ENCODE data around the gene CANT1. TPM values are rescaled to one million over a fixed set of nuclear protein-coding genes. Genes with fewer than 3 reads are reported as not detected.

The CANT1 gene
- total and polyA plus RNA-seq, 2 of the 13 experiments (the other 11 are each of a cell fraction or from before 2014, with no cell fraction given) = 34.1 to 42.1 TPM

DNA sequence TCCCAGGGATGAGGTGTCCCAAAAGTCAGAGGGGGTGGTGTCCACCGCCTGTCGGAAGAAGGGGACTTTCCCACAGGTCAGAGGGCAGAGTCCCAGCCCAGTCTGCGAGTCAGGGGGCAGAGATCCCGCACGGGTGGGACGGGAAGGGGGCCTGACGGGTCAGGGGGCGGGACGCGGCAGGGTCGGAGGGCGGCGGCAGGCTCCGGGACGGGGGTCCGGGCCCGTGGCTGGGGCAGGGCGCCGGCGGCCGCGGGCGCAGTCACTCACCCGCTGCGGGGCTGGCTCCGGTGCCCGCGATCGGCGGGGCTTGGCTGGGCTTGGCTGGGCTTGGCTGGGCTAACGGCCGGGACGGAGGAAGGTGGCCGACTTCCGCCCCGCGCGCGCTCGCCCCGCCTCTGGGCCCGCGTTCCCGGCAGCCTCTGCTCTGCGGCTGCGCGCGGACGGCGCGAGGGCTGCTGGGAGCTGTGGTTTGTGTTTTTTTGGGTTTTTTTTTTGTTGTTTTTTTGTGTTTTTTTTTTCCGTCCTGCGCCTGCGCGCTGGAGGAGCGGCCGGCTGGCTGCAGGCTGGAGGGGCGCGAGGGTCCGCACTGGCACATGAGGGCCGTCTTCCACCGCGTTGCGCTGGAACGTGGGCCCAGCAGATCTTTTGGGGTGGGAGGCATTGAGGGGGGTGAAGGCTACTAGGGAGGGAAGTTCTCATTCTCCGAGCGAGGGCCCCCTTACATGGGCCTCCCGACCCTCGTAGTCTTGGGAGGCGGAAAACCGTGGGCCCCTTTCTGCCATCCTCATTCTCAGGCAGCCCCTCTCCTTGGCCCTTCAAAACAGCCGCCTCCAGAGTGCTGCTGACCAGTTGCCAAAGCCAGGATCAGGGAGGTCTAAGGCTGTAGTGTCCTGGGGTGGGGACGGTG lies at the start of gene CANT1 (continued):
- peak; percentile 84 for TF ChIP-seq MXD3 (CRISPR knock-in tag; IDR thresholded peaks at IDR 0.05)
- peak; percentile 62 for TF ChIP-seq SALL1 (CRISPR knock-in tag; IDR thresholded peaks at IDR 0.05)
- TF ChIP-seq ZNF513 (CRISPR knock-in tag; conservative IDR thresholded peaks at IDR 0.05) = no peak
- TF ChIP-seq ZBTB3 (CRISPR knock-in tag; IDR thresholded peaks at IDR 0.05; ENCODE audit: borderline replicate concordance, low read depth) = no peak
- 0 out of 2 replicates have a peak, but pooled peaks have one; percentile 18 for TF ChIP-seq BRD4 (CRISPR knock-in tag; IDR thresholded peaks at IDR 0.05)
- no peak for TF ChIP-seq MIER3 (CRISPR knock-in tag; IDR thresholded peaks at IDR 0.05; ENCODE audit: borderline replicate concordance)
- no peak for TF ChIP-seq ZNF672 (CRISPR knock-in tag; IDR thresholded peaks at IDR 0.05)
- 0 out of 2 replicates have a peak, but pooled peaks have one; percentile 14 for TF ChIP-seq CREB1 (IDR thresholded peaks at IDR 0.05)
- TF ChIP-seq CREB1 (CRISPR knock-in tag; IDR thresholded peaks at IDR 0.05) = no peak
- TF ChIP-seq PHF8 (CRISPR knock-in tag; IDR thresholded peaks at IDR 0.05) = peak; percentile 97
- TF ChIP-seq ZNF558 (CRISPR knock-in tag; IDR thresholded peaks at IDR 0.05; ENCODE audit: borderline replicate concordance) = no peak
- no peak for TF ChIP-seq ZFP1 (CRISPR knock-in tag; IDR thresholded peaks at IDR 0.05)
- TF ChIP-seq SPEN (CRISPR knock-in tag; IDR thresholded peaks at IDR 0.05; ENCODE audit: low read depth) = peak; percentile 89
- no peak; the same call in 1 of the 2 replicates for TF ChIP-seq ZNF230 (CRISPR knock-in tag; IDR thresholded peaks at IDR 0.05)
- no peak for TF ChIP-seq FOXC1 (CRISPR knock-in tag; IDR thresholded peaks at IDR 0.05; ENCODE audit: borderline replicate concordance)
- TF ChIP-seq RCOR2 (CRISPR knock-in tag; IDR thresholded peaks at IDR 0.05) = no peak
- TF ChIP-seq ZNF709 (CRISPR knock-in tag; IDR thresholded peaks at IDR 0.05) = peak; percentile 84; the same call in 1 of the 2 replicates
- TF ChIP-seq KLF9 (CRISPR knock-in tag; IDR thresholded peaks at IDR 0.05; ENCODE audit: low read depth) = no peak
- TF ChIP-seq JUND (CRISPR knock-in tag; IDR thresholded peaks at IDR 0.05) = no peak
- peak; percentile 22; the same call in 1 of the 2 replicates for TF ChIP-seq ZNF766 (CRISPR knock-in tag; IDR thresholded peaks at IDR 0.05; ENCODE audit: borderline replicate concordance)
- TF ChIP-seq ZNF557 (CRISPR knock-in tag; IDR thresholded peaks at IDR 0.05) = no peak
- TF ChIP-seq ZSCAN30 (CRISPR knock-in tag; IDR thresholded peaks at IDR 0.05) = no peak
- TF ChIP-seq, protein P1, sequence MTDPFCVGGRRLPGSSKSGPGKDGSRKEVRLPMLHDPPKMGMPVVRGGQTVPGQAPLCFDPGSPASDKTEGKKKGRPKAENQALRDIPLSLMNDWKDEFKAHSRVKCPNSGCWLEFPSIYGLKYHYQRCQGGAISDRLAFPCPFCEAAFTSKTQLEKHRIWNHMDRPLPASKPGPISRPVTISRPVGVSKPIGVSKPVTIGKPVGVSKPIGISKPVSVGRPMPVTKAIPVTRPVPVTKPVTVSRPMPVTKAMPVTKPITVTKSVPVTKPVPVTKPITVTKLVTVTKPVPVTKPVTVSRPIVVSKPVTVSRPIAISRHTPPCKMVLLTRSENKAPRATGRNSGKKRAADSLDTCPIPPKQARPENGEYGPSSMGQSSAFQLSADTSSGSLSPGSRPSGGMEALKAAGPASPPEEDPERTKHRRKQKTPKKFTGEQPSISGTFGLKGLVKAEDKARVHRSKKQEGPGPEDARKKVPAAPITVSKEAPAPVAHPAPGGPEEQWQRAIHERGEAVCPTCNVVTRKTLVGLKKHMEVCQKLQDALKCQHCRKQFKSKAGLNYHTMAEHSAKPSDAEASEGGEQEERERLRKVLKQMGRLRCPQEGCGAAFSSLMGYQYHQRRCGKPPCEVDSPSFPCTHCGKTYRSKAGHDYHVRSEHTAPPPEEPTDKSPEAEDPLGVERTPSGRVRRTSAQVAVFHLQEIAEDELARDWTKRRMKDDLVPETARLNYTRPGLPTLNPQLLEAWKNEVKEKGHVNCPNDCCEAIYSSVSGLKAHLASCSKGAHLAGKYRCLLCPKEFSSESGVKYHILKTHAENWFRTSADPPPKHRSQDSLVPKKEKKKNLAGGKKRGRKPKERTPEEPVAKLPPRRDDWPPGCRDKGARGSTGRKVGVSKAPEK (CRISPR knock-in tag; IDR thresholded peaks at IDR 0.05; ENCODE audit: borderline replicate concordance) = no peak
- no peak for TF ChIP-seq CREBL2 (CRISPR knock-in tag; IDR thresholded peaks at IDR 0.05; ENCODE audit: borderline replicate concordance)
- TF ChIP-seq MAFG (CRISPR knock-in tag; IDR thresholded peaks at IDR 0.05) = no peak
- TF ChIP-seq WIZ (CRISPR knock-in tag; IDR thresholded peaks at IDR 0.05) = no peak
- TF ChIP-seq HDAC2 (CRISPR knock-in tag; IDR thresholded peaks at IDR 0.05) = peak; percentile 41; the same call in 1 of the 2 replicates
- peak; percentile 56; the same call in 1 of the 2 replicates for TF ChIP-seq TARDBP (CRISPR knock-in tag; IDR thresholded peaks at IDR 0.05)
